Endodermal cell (in vitro differentiated cells): ENCODE measurements around the gene TRIO. TPM values are rescaled to one million over a fixed set of nuclear protein-coding genes. Genes with fewer than 3 reads are reported as not detected.

ENCODE experiments used
- DNase-seq: peaks from one replicate; pipeline ENCODE4 v3.0.0-alpha.2; 2017
- H3K27ac ChIP-seq: 2 replicates; pipeline ENCODE4 v1.5.1; 2013; ENCODE audit warnings: mild to moderate bottlenecking, low read depth, low read length, moderate library complexity
- H3K27me3 ChIP-seq: 2 replicates; pipeline ENCODE4 v1.6.1; 2013; ENCODE audit warnings: mild to moderate bottlenecking, low read length, moderate library complexity; ENCODE audit not compliant: insufficient read depth, control insufficient read depth, poor library complexity, severe bottlenecking
- H3K36me3 ChIP-seq: 2 replicates; pipeline ENCODE4 v1.7.0; 2013; ENCODE audit warnings: mild to moderate bottlenecking, low read length, moderate library complexity; ENCODE audit not compliant: control insufficient read depth, insufficient read depth
- H3K4me1 ChIP-seq: one replicate; pipeline ENCODE4 v1.7.0; 2013; ENCODE audit warnings: low read length; ENCODE audit not compliant: control insufficient read depth, insufficient read depth
- H3K4me3 ChIP-seq: 2 replicates; pipeline ENCODE4 v1.5.1; 2013; ENCODE audit warnings: mild to moderate bottlenecking, low read length, moderate library complexity
- H3K9ac ChIP-seq: 2 replicates; pipeline ENCODE4 v1.6.1; 2013; ENCODE audit warnings: mild to moderate bottlenecking, low read length, moderate library complexity; ENCODE audit not compliant: poor library complexity, severe bottlenecking; ENCODE audit errors: extremely low read depth
- H3K9me3 ChIP-seq: 2 replicates; pipeline ENCODE4 v1.6.1; 2013; ENCODE audit warnings: mild to moderate bottlenecking, low read length, moderate library complexity; ENCODE audit not compliant: control insufficient read depth
- H3K27ac Mint-ChIP-seq: 2 replicates; pipeline ENCODE4 v1.8.0; 2020; ENCODE audit warnings: mixed read lengths
- H3K27me3 Mint-ChIP-seq: 2 replicates; pipeline ENCODE4 v1.8.0; 2021; ENCODE audit warnings: mild to moderate bottlenecking, mixed read lengths; ENCODE audit not compliant: insufficient read depth
- H3K36me3 Mint-ChIP-seq: 2 replicates; pipeline ENCODE4 v1.8.0; 2020; ENCODE audit warnings: low read depth, mixed read lengths
- H3K4me1 Mint-ChIP-seq: 2 replicates; pipeline ENCODE4 v1.8.0; 2020; ENCODE audit warnings: mixed read lengths
- H3K4me3 Mint-ChIP-seq: 2 replicates; pipeline ENCODE4 v1.8.0; 2020; ENCODE audit warnings: mild to moderate bottlenecking, moderate library complexity, mixed read lengths
- H3K9me3 Mint-ChIP-seq: 2 replicates; pipeline ENCODE4 v1.8.0; 2020; ENCODE audit warnings: mild to moderate bottlenecking, mixed read lengths
- CTCF ChIP-seq: fragments of 200-600 bp; sonication (generic); conservative IDR thresholded peaks from 2 replicates; pipeline ENCODE4 v1.5.0; 2021; ENCODE audit warnings: antibody characterized with exemption, mild to moderate bottlenecking
- WGBS, 2 experiments: methylation state at CpG; one replicate each; pipeline versions ENCODE4 v1.1.5 to v1.1.7; 2013; ENCODE audit warnings: missing lambda C conversion rate in 2 of 2, mixed read lengths in 1 of 2; ENCODE audit not compliant: insufficient coverage in 1 of 2, insufficient read length in 1 of 2; 5-methylcytosine and 5-hydroxymethylcytosine counted together
- total RNA-seq, 2 donors: library from RNA; stranded (reverse); fragmentation: NEBNext Ultra II Directional in 1 of 2; extraction: Animal tissue kit (Norgen Biotek cat#: 25700) in 1 of 2; gene quantifications; 2 replicates in 1 of 2; 3 replicates in 1 of 2; pipeline ENCODE4 v1.2.1, GENCODE V29; 2021

Gene TRIO
- total RNA-seq, 2 donors from 2014 or later: 88.3 to 109 TPM

GRCh38 chr5:14133394-14133793, 9.7 kb upstream of the TRIO start:
- no peak overlapping the region for H3K27ac ChIP-seq
- no peak overlapping the region for H3K4me3 ChIP-seq
- DNase-seq: no peak
- H3K4me1 ChIP-seq: no peaks in the 10 kb centered on the region
- H3K36me3 ChIP-seq: no peaks in the 10 kb centered on the region
- Mint-ChIP-seq H3K27me3 (peaks cover 96% of the 10 kb centered on the region), H3K4me1 (no peaks in the 10 kb centered on the region), H3K36me3 (no peaks in the 10 kb centered on the region), H3K9me3 (peaks cover 4% of the 10 kb centered on the region), H3K27ac (no peak overlapping the region), H3K4me3 (no peak overlapping the region)
- TF ChIP-seq CTCF: no peak
- 88% methylated on average over 2 of the region's 2 CpGs for WGBS, 2 experiments
- H3K9ac ChIP-seq: no peak overlapping the region
- H3K9me3 ChIP-seq: peaks cover 22% of the 10 kb centered on the region
- peaks cover 99% of the 10 kb centered on the region for H3K27me3 ChIP-seq

- H3K36me3 Mint-ChIP-seq: no peaks in the 10 kb centered on the region
- H3K4me3 ChIP-seq: no peak overlapping the region
- H3K9me3 Mint-ChIP-seq: peaks cover 4% of the 10 kb centered on the region
- peaks cover 97% of the 10 kb centered on the region for H3K27me3 Mint-ChIP-seq
- no peaks in the 10 kb centered on the region for H3K4me1 ChIP-seq
- no peak overlapping the region for H3K9ac ChIP-seq
- no peak overlapping the region for H3K27ac ChIP-seq
- 67 to 81% methylated on average over 1 of the region's 1 CpG for WGBS, 2 experiments
- H3K27me3 ChIP-seq: peaks cover 99% of the 10 kb centered on the region
- H3K27ac Mint-ChIP-seq: no peak overlapping the region
- H3K36me3 ChIP-seq: no peaks in the 10 kb centered on the region
- no peak for DNase-seq
- no peak overlapping the region for H3K4me3 Mint-ChIP-seq
- H3K4me1 Mint-ChIP-seq: no peaks in the 10 kb centered on the region
- no peak for TF ChIP-seq CTCF
- H3K9me3 ChIP-seq: peaks cover 22% of the 10 kb centered on the region
Observed at GRCh38 chr5:14134083-14134482, 9.1 kb upstream of the TRIO start.

- no peaks in the 10 kb centered on the region for H3K4me1 Mint-ChIP-seq
- no peak overlapping the region for H3K27ac Mint-ChIP-seq
- peaks cover 99% of the 10 kb centered on the region for H3K27me3 ChIP-seq
- peaks cover 22% of the 10 kb centered on the region for H3K9me3 ChIP-seq
- 65 to 67% methylated on average over 2 of the region's 2 CpGs for WGBS, 2 experiments
- H3K27me3 Mint-ChIP-seq: peaks cover 97% of the 10 kb centered on the region
- peaks cover 4% of the 10 kb centered on the region for H3K9me3 Mint-ChIP-seq
- H3K4me3 Mint-ChIP-seq: no peak overlapping the region
- no peaks in the 10 kb centered on the region for H3K4me1 ChIP-seq
- DNase-seq: no peak
- no peak overlapping the region for H3K9ac ChIP-seq
- no peak for TF ChIP-seq CTCF
- H3K36me3 Mint-ChIP-seq: no peaks in the 10 kb centered on the region
- H3K36me3 ChIP-seq: no peaks in the 10 kb centered on the region
- H3K4me3 ChIP-seq: no peak overlapping the region
- H3K27ac ChIP-seq: no peak overlapping the region
Observed at GRCh38 chr5:14134771-14135170, 8.4 kb upstream of the TRIO start.
